PC-9 (cell line): ENCODE measurements around the gene WDR48. TPM values are rescaled to one million over a fixed set of nuclear protein-coding genes. Genes with fewer than 3 reads are reported as not detected.

Experiments
- BruUV-seq: library from RNA; stranded (reverse); fragments of 400-500 nt; replicated peaks from 2 replicates; lab custom pipeline; 2021; lab: Mats Ljungman, UMichigan
- CTCF ChIA-PET: fragments of 300-600 bp; sonication (Branson Sonifier 250); formaldehyde crosslinking; loops from one replicate; lab custom pipeline; 2022; ENCODE audit warnings: antibody characterized with exemption; lab: Charles Lee
- POLR2A ChIA-PET: fragments of 300-600 bp; sonication (Branson Sonifier 250); formaldehyde crosslinking; loops from one replicate; lab custom pipeline; 2022; ENCODE audit warnings: antibody characterized with exemption; ENCODE audit not compliant: unreplicated experiment; lab: Charles Lee
- DNase-seq, 2 experiments: peaks; one replicate each; pipeline versions ENCODE4 v3.0.0 to v3.0.0-alpha.2; 2015 to 2022; ENCODE audit warnings: mixed read lengths in 1 of 2
- H2AFZ ChIP-seq: fragments of 200-600 bp; sonication (generic); 2 replicates; pipeline ENCODE4 v1.8.1; 2017; ENCODE audit warnings: antibody characterized with exemption
- H3F3A ChIP-seq: fragments of 200-600 bp; sonication (generic); 2 replicates; pipeline ENCODE4 v1.8.1; 2017; ENCODE audit warnings: antibody characterized with exemption, mild to moderate bottlenecking, low read depth; ENCODE audit not compliant: insufficient read depth
- H3K27ac ChIP-seq: fragments of 200-600 bp; sonication (generic); 2 replicates; pipeline ENCODE4 v1.6.1; 2016; ENCODE audit warnings: mixed run types
- H3K27me3 ChIP-seq: fragments of 200-600 bp; sonication (generic); 2 replicates; pipeline ENCODE4 v1.6.1; 2016; ENCODE audit warnings: low read depth, mixed run types; ENCODE audit not compliant: insufficient read depth
- H3K36me3 ChIP-seq: fragments of 200-600 bp; sonication (generic); 2 replicates; pipeline ENCODE4 v1.6.1; 2016; ENCODE audit warnings: low read depth, mixed run types
- H3K4me1 ChIP-seq: fragments of 200-600 bp; sonication (generic); replicated peaks from 2 replicates; pipeline ENCODE4 v1.6.1; 2016; ENCODE audit warnings: mixed run types; ENCODE audit not compliant: insufficient read depth
- H3K4me2 ChIP-seq: fragments of 200-600 bp; sonication (generic); 2 replicates; pipeline ENCODE4 v1.6.1; 2017; ENCODE audit warnings: mixed run types
- H3K4me3 ChIP-seq: fragments of 200-600 bp; sonication (generic); 2 replicates; pipeline ENCODE4 v1.6.1; 2016; ENCODE audit warnings: mixed run types
- H3K79me2 ChIP-seq: fragments of 200-600 bp; sonication (generic); 2 replicates; pipeline ENCODE4 v1.6.1; 2017; ENCODE audit warnings: low read depth, mixed run types
- H3K9me2 ChIP-seq: fragments of 200-600 bp; sonication (generic); 2 replicates; pipeline ENCODE4 v1.8.1; 2017; ENCODE audit warnings: mild to moderate bottlenecking; ENCODE audit not compliant: insufficient read depth
- H3K9me3 ChIP-seq: fragments of 200-600 bp; sonication (generic); 2 replicates; pipeline ENCODE4 v1.8.1; 2016; ENCODE audit warnings: low read depth; ENCODE audit not compliant: insufficient read depth
- H4K20me1 ChIP-seq: fragments of 200-600 bp; sonication (generic); 2 replicates; pipeline ENCODE4 v1.8.1; 2017; ENCODE audit not compliant: insufficient read depth
- EZH2 ChIP-seq: fragments of 200-600 bp; sonication (generic); IDR thresholded peaks from 2 replicates; pipeline ENCODE4 v1.8.0; 2017; ENCODE audit warnings: antibody characterized with exemption, low read depth
- intact Hi-C: fragments of 100-400 bp; cut with micrococcal nuclease; formaldehyde crosslinking; loops from one replicate; pipeline ENCODE4 v1.10.0; 2022; ENCODE audit not compliant: unreplicated experiment
- total RNA-seq: library from RNA; stranded (reverse); gene quantifications from 2 replicates; pipeline ENCODE4 v1.2.3, GENCODE V29; 2021
- TF ChIP-seq, protein P1 (sequence below): fragments of 200-600 bp; sonication (generic); conservative IDR thresholded peaks from 2 replicates; pipeline ENCODE4 v1.6.1; 2017; ENCODE audit warnings: mixed run types, antibody characterized with exemption, mild to moderate bottlenecking, moderate library complexity

Gene WDR48
- total RNA-seq, 1 experiment from 2014 or later, result 31.2 TPM

DNA sequence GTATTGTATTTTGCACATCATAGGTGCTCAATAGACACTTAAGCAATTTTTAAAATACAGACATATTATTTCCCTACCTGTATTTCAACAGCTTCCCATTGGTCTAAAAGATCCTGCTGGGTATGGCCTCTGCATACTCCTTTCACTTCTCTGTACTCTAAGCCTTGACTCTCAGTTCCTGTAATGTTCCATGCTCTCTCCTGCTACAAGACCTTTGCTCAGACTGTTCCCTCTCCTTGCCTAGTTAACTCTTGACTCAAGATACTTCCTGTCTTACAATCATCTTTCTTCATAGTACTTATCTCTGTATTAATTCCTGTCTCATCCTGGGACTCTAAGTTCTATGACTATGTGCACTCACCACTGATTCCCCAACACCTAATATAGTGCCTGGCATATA is 1.8 kb upstream of the WDR48 start:
- H3K4me1 ChIP-seq, result peaks cover 7% of the 10 kb centered on the region
- no peak overlapping the region for H3K4me3 ChIP-seq
- 0 out of 2 replicates have a peak, but pooled peaks cover 3% of the 10 kb centered on the region for H3K27me3 ChIP-seq
- H3K36me3 ChIP-seq, result no peaks in the 10 kb centered on the region
- no peaks in the 10 kb centered on the region for H3K9me3 ChIP-seq
- H3F3A ChIP-seq, result no peaks in the 10 kb centered on the region
- no peaks in the 10 kb centered on the region for H3K9me2 ChIP-seq
- ChIA-PET CTCF (no interaction called here), POLR2A (no interaction called here)
- H3K4me2 ChIP-seq, result no peak overlapping the region
- BruUV-seq, result no TSS peak
- H3K79me2 ChIP-seq, result peaks cover 28% of the 10 kb centered on the region
- H4K20me1 ChIP-seq, result 0 out of 2 replicates have a peak, but pooled peaks cover 3% of the 10 kb centered on the region
- no peak overlapping the region for H3K27ac ChIP-seq
- no peak overlapping the region for H2AFZ ChIP-seq
- TF ChIP-seq, protein P1, sequence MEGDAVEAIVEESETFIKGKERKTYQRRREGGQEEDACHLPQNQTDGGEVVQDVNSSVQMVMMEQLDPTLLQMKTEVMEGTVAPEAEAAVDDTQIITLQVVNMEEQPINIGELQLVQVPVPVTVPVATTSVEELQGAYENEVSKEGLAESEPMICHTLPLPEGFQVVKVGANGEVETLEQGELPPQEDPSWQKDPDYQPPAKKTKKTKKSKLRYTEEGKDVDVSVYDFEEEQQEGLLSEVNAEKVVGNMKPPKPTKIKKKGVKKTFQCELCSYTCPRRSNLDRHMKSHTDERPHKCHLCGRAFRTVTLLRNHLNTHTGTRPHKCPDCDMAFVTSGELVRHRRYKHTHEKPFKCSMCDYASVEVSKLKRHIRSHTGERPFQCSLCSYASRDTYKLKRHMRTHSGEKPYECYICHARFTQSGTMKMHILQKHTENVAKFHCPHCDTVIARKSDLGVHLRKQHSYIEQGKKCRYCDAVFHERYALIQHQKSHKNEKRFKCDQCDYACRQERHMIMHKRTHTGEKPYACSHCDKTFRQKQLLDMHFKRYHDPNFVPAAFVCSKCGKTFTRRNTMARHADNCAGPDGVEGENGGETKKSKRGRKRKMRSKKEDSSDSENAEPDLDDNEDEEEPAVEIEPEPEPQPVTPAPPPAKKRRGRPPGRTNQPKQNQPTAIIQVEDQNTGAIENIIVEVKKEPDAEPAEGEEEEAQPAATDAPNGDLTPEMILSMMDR, result no peak
- no peak for TF ChIP-seq EZH2
- intact Hi-C loops, result no loop called here
- no peak for DNase-seq

DNA sequence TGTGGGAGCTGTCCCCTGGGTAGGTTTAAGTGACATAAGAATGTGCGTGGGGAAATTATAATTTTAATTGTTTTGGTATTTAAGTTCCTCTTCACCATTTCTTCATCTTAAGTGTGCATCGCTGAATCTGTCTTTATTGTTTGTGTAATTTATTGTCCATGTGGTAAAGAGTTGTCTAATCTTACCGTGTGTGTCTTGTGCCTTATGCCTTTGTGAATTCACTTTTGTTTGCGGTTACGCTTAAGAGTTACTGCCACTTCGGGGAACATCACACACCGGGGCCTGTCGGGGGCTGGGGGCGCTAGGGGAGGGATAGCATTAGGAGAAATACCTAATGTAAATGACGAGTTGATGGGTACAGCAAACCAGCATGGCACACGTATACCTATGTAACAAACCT is 767 bp downstream of the WDR48 start:
- H3K4me3 ChIP-seq, result peak overlapping the region; percentile 98
- H3K79me2 ChIP-seq, result peaks cover 32% of the 10 kb centered on the region
- H3K36me3 ChIP-seq, result no peaks in the 10 kb centered on the region
- POLR2A ChIA-PET, result no interaction called here
- H2AFZ ChIP-seq, result peak overlapping the region; percentile 99
- H3K4me1 ChIP-seq, result peaks cover 7% of the 10 kb centered on the region
- TF ChIP-seq EZH2, result no peak
- TF ChIP-seq, protein P1, result no peak
- H3K27me3 ChIP-seq, result no peaks in the 10 kb centered on the region
- no peaks in the 10 kb centered on the region for H3K9me3 ChIP-seq
- no peak overlapping the region for H3K27ac ChIP-seq
- 0 out of 2 replicates have a peak, but pooled peaks cover 3% of the 10 kb centered on the region for H4K20me1 ChIP-seq
- H3K4me2 ChIP-seq, result peak overlapping the region; percentile 87
- no peaks in the 10 kb centered on the region for H3K9me2 ChIP-seq
- no peak for DNase-seq
- no TSS peak for BruUV-seq
- intact Hi-C loops, result no loop called here
- no peaks in the 10 kb centered on the region for H3F3A ChIP-seq
- CTCF ChIA-PET, result no interaction called here

DNA sequence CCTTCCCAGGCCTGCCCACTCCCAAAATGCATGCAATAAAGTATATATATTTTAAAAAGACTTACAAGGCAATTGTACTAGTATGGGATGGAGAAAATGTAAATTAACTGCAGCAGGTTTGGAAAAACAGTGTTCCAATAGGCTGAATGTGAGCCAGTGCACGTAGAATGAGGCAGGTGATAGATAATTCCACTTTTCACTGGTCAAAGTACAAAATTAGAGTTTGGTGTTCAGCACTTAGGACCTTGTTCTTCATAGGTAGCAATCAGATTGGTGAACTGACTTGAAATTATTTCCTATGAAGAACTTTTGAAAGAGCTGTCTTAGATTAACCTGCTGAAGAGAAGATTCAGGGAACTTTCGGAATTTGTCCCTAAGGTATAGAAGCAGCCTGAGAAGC is 1.9 kb downstream of the WDR48 start:
- TSS peak; percentile 31 for BruUV-seq
- peaks cover 7% of the 10 kb centered on the region for H3K4me1 ChIP-seq
- TF ChIP-seq EZH2, result no peak
- TF ChIP-seq, protein P1, result no peak
- no peak overlapping the region for H2AFZ ChIP-seq
- POLR2A ChIA-PET, result no interaction called here
- no peaks in the 10 kb centered on the region for H3F3A ChIP-seq
- CTCF ChIA-PET, result no interaction called here
- no peaks in the 10 kb centered on the region for H3K9me3 ChIP-seq
- no peaks in the 10 kb centered on the region for H3K9me2 ChIP-seq
- no peak overlapping the region for H3K4me3 ChIP-seq
- no peak for DNase-seq
- intact Hi-C loops, result no loop called here
- peaks cover 32% of the 10 kb centered on the region for H3K79me2 ChIP-seq
- no peaks in the 10 kb centered on the region for H3K36me3 ChIP-seq
- H3K27ac ChIP-seq, result no peak overlapping the region
- 0 out of 2 replicates have a peak, but pooled peaks cover 3% of the 10 kb centered on the region for H4K20me1 ChIP-seq
- no peak overlapping the region; the same call in 1 of the 2 replicates for H3K4me2 ChIP-seq
- no peaks in the 10 kb centered on the region for H3K27me3 ChIP-seq
